Hindlimb muscle (tissue), 1 donor: Measurements from ENCODE around the gene FST. TPM values are rescaled to one million over a fixed set of nuclear protein-coding genes. Genes with fewer than 3 reads are reported as not detected.
A peak's percentile ranks its signal among the peaks of the same experiment; 100 is the strongest.

ENCODE experiments used
- DNase-seq: peaks from one replicate; pipeline ENCODE4 v3.0.0-alpha.2; 2013
- polyA plus RNA-seq: library from polyadenylated mRNA; unstranded; fragments of 120-200 nt; gene quantifications from one replicate; pipeline ENCODE4 v1.2.1, GENCODE V29; 2013; ENCODE audit not compliant: insufficient read length

FST gene
- polyA plus RNA-seq, 1 donor: 33.1 TPM

GRCh38 chr5:53475320-53475719, 5.1 kb upstream of the FST start:
- no peak for DNase-seq

- DNase-seq: no peak
Observed at GRCh38 chr5:53476019-53476418, 4.4 kb upstream of the FST start.

GRCh38 chr5:53476531-53477480, 3.6 kb upstream of the FST start:
- no peak for DNase-seq

GRCh38 chr5:53478411-53479044, 1.9 kb upstream of the FST start:
- peak; percentile 72 for DNase-seq

- no peak for DNase-seq
Observed at GRCh38 chr5:53479045-53479589, 1.3 kb upstream of the FST start.

GRCh38 chr5:53479590-53480415, 626 bp upstream of the FST start:
- peak; percentile 85 for DNase-seq

GRCh38 chr5:53481159-53481886, 894 bp downstream of the FST start:
- peak; percentile 9 for DNase-seq

GRCh38 chr5:53481887-53482716, 1.7 kb downstream of the FST start:
- peak; percentile 55 for DNase-seq

GRCh38 chr5:53482717-53483638, 2.5 kb downstream of the FST start:
- no peak for DNase-seq

GRCh38 chr5:53487436-53487835, 7.0 kb downstream of the FST start:
- no peak for DNase-seq

- DNase-seq: no peak
Observed at GRCh38 chr5:53488195-53488722, 7.8 kb downstream of the FST start.

- DNase-seq: no peak
Observed at GRCh38 chr5:53490747-53491146, 10.3 kb downstream of the FST start.

GRCh38 chr5:53501054-53501453, 20.6 kb downstream of the FST start:
- no peak for DNase-seq

- DNase-seq: no peak
Observed at GRCh38 chr5:53503562-53504218, 23.3 kb downstream of the FST start.

GRCh38 chr5:53507013-53507412, 26.6 kb downstream of the FST start:
- DNase-seq: no peak

GRCh38 chr5:53508125-53508524, 27.7 kb downstream of the FST start:
- DNase-seq: no peak

GRCh38 chr5:53512539-53512938, 32.1 kb downstream of the FST start:
- no peak for DNase-seq

- no peak for DNase-seq
Observed at GRCh38 chr5:53515988-53516387, 35.6 kb downstream of the FST start.

GRCh38 chr5:53520813-53521212, 40.4 kb downstream of the FST start:
- no peak for DNase-seq
